ENCODE measurements around the gene EHMT1. TPM values are rescaled to one million over a fixed set of nuclear protein-coding genes. Genes with fewer than 3 reads are reported as not detected.
"Not testable (repeated sequence)": the region's sequence is repeated elsewhere in the genome, so short reads cannot be mapped to it uniquely, and the experiment has no call there.

EHMT1 gene
- total RNA-seq, 2 experiments from 2014 or later, result 65.9 to 66.3 TPM

- Mint-ChIP-seq H3K27me3 (no peaks in the 10 kb centered on the region), H3K36me3 (peaks cover 76% of the 10 kb centered on the region), H3K27ac (peak overlapping the region; percentile 68), H3K4me1 (peaks cover 27% of the 10 kb centered on the region), H3K9me3 (peaks cover 18% of the 10 kb centered on the region), H3K4me3 (no peak overlapping the region)
- no peak for DNase-seq
Observed at GRCh38 chr9:137724818-137725240, 106.0 kb downstream of the EHMT1 start.

GRCh38 chr9:137725598-137725997 lies 106.8 kb downstream of the EHMT1 start:
- H3K9me3 Mint-ChIP-seq, result peaks cover 18% of the 10 kb centered on the region
- DNase-seq, result no peak
- H3K36me3 Mint-ChIP-seq, result peaks cover 76% of the 10 kb centered on the region
- H3K27me3 Mint-ChIP-seq, result no peaks in the 10 kb centered on the region
- H3K4me1 Mint-ChIP-seq, result peaks cover 27% of the 10 kb centered on the region
- H3K4me3 Mint-ChIP-seq, result no peak overlapping the region
- H3K27ac Mint-ChIP-seq, result no peak overlapping the region

- DNase-seq, H3K27me3 Mint-ChIP-seq, H3K27ac Mint-ChIP-seq, H3K4me3 Mint-ChIP-seq: not testable (repeated sequence)
- Mint-ChIP-seq H3K4me1 (peaks cover 27% of the 10 kb centered on the region), H3K9me3 (peaks cover 18% of the 10 kb centered on the region), H3K36me3 (peaks cover 77% of the 10 kb centered on the region)
Observed at GRCh38 chr9:137726336-137726735, 107.5 kb downstream of the EHMT1 start.

GRCh38 chr9:137726764-137727163 lies 108.0 kb downstream of the EHMT1 start:
- DNase-seq, result no peak
- Mint-ChIP-seq H3K4me3 (no peak overlapping the region), H3K4me1 (peaks cover 22% of the 10 kb centered on the region), H3K36me3 (peaks cover 77% of the 10 kb centered on the region), H3K27ac (no peak overlapping the region), H3K27me3 (no peaks in the 10 kb centered on the region), H3K9me3 (peaks cover 14% of the 10 kb centered on the region)

GRCh38 chr9:137727716-137728115 lies 108.9 kb downstream of the EHMT1 start:
- Mint-ChIP-seq H3K27me3 (no peaks in the 10 kb centered on the region), H3K4me3 (no peak overlapping the region), H3K36me3 (peaks cover 77% of the 10 kb centered on the region), H3K4me1 (peaks cover 13% of the 10 kb centered on the region), H3K9me3 (peaks cover 13% of the 10 kb centered on the region), H3K27ac (no peak overlapping the region)
- DNase-seq, result no peak

- no peaks in the 10 kb centered on the region for H3K27me3 Mint-ChIP-seq
- no peak for DNase-seq
- H3K36me3 Mint-ChIP-seq, result peaks cover 86% of the 10 kb centered on the region
- H3K9me3 Mint-ChIP-seq, result peaks cover 19% of the 10 kb centered on the region
- peaks cover 9% of the 10 kb centered on the region for H3K4me1 Mint-ChIP-seq
- no peak overlapping the region for H3K4me3 Mint-ChIP-seq
- no peak overlapping the region for H3K27ac Mint-ChIP-seq
Observed at GRCh38 chr9:137728444-137729311, 109.9 kb downstream of the EHMT1 start.

- peaks cover 81% of the 10 kb centered on the region for H3K36me3 Mint-ChIP-seq
- H3K27ac Mint-ChIP-seq, result no peak overlapping the region
- peaks cover 16% of the 10 kb centered on the region for H3K9me3 Mint-ChIP-seq
- DNase-seq, result no peak
- no peak overlapping the region for H3K4me3 Mint-ChIP-seq
- no peaks in the 10 kb centered on the region for H3K27me3 Mint-ChIP-seq
- peaks cover 5% of the 10 kb centered on the region for H3K4me1 Mint-ChIP-seq
Observed at GRCh38 chr9:137731216-137731946, 112.6 kb downstream of the EHMT1 start.

GRCh38 chr9:137731947-137732813 lies 113.4 kb downstream of the EHMT1 start:
- H3K4me3 Mint-ChIP-seq, result no peak overlapping the region
- H3K9me3 Mint-ChIP-seq, result peaks cover 15% of the 10 kb centered on the region
- H3K4me1 Mint-ChIP-seq, result peaks cover 3% of the 10 kb centered on the region
- DNase-seq, result no peak
- H3K27me3 Mint-ChIP-seq, result no peaks in the 10 kb centered on the region
- no peak overlapping the region for H3K27ac Mint-ChIP-seq
- H3K36me3 Mint-ChIP-seq, result peaks cover 73% of the 10 kb centered on the region

GRCh38 chr9:137733429-137733828 lies 114.6 kb downstream of the EHMT1 start:
- Mint-ChIP-seq H3K4me3 (no peak overlapping the region), H3K36me3 (peaks cover 67% of the 10 kb centered on the region), H3K27me3 (no peaks in the 10 kb centered on the region), H3K27ac (no peak overlapping the region), H3K9me3 (peaks cover 15% of the 10 kb centered on the region), H3K4me1 (no peaks in the 10 kb centered on the region)
- DNase-seq, result no peak

GRCh38 chr9:137734181-137734580 lies 115.4 kb downstream of the EHMT1 start:
- H3K9me3 Mint-ChIP-seq, result peaks cover 15% of the 10 kb centered on the region
- no peak overlapping the region for H3K27ac Mint-ChIP-seq
- H3K27me3 Mint-ChIP-seq, result no peaks in the 10 kb centered on the region
- H3K4me3 Mint-ChIP-seq, result no peak overlapping the region
- no peaks in the 10 kb centered on the region for H3K4me1 Mint-ChIP-seq
- no peak for DNase-seq
- peaks cover 64% of the 10 kb centered on the region for H3K36me3 Mint-ChIP-seq

- H3K36me3 Mint-ChIP-seq, result peaks cover 31% of the 10 kb centered on the region
- H3K27ac Mint-ChIP-seq, DNase-seq, H3K27me3 Mint-ChIP-seq, H3K4me1 Mint-ChIP-seq, H3K4me3 Mint-ChIP-seq: not testable (repeated sequence)
- H3K9me3 Mint-ChIP-seq, result peaks cover 10% of the 10 kb centered on the region
Observed at GRCh38 chr9:137738182-137738696, 119.4 kb downstream of the EHMT1 start.

GRCh38 chr9:137738703-137739102 lies 119.9 kb downstream of the EHMT1 start:
- Mint-ChIP-seq H3K27ac (no peak overlapping the region), H3K4me1 (peaks cover 6% of the 10 kb centered on the region)

GRCh38 chr9:137739371-137740309 lies 120.8 kb downstream of the EHMT1 start:
- no peak for DNase-seq
- Mint-ChIP-seq H3K27ac (peak overlapping the region; percentile 54), H3K4me3 (no peak overlapping the region), H3K4me1 (peaks cover 7% of the 10 kb centered on the region), H3K27me3 (no peaks in the 10 kb centered on the region), H3K36me3 (peaks cover 20% of the 10 kb centered on the region), H3K9me3 (no peaks in the 10 kb centered on the region)

More at GRCh38 chr9:137738703-137739102, 119.9 kb downstream of the EHMT1 start:
- no peaks in the 10 kb centered on the region for H3K27me3 Mint-ChIP-seq
- H3K36me3 Mint-ChIP-seq, result peaks cover 27% of the 10 kb centered on the region
- no peak for DNase-seq
- H3K4me3 Mint-ChIP-seq, result no peak overlapping the region
- H3K9me3 Mint-ChIP-seq, result peaks cover 9% of the 10 kb centered on the region

GRCh38 chr9:137740312-137740711 lies 121.5 kb downstream of the EHMT1 start:
- H3K36me3 Mint-ChIP-seq, result peaks cover 15% of the 10 kb centered on the region
- peaks cover 12% of the 10 kb centered on the region for H3K4me1 Mint-ChIP-seq
- DNase-seq, result no peak
- H3K27me3 Mint-ChIP-seq, result no peaks in the 10 kb centered on the region
- no peaks in the 10 kb centered on the region for H3K9me3 Mint-ChIP-seq
- H3K4me3 Mint-ChIP-seq, result no peak overlapping the region
- H3K27ac Mint-ChIP-seq, result no peak overlapping the region

Measured in activated naive CD8-positive, alpha-beta T cell treated with anti-CD3 and anti-CD28 coated beads for 36 hours (primary cell).